ENCODE data around the gene RPS18. TPM values are rescaled to one million over a fixed set of nuclear protein-coding genes. Genes with fewer than 3 reads are reported as not detected.

The RPS18 gene
- total RNA-seq, 1 experiment from 2014 or later = 4,062 TPM

DNA sequence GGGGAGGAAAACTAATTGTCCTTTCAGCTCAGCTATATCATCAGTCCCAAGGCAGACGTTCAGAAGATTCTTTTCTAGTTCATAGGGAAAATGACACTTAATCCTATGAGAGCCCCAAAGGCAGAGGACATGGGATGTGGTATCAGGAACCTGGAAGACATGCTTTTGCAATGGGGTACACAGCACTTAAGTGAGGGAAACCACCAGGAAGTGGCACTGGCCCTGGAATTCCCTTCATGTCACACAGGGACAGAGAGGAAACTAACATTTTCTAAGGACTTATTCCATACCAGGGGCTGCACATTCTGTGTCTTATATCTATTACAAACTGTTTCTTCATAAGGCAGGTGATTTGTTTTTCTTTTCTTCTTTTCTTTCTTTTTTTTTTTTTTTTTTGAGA is 28.4 kb upstream of the RPS18 start:
- no peaks in the 10 kb centered on the region for H3K9me2 ChIP-seq (ENCODE audit: insufficient read depth)
- H3K4me3 ChIP-seq (replicated peaks in 1 of 2; ENCODE audit: low read depth in 1 of 2, low read length in 2 of 2) = no peak overlapping the region
- H3K9ac ChIP-seq (ENCODE audit: low read length) = no peak overlapping the region
- H3K4me1 ChIP-seq (ENCODE audit: control insufficient read depth in 1 of 2, insufficient read depth in 2 of 2, low read length in 2 of 2) = peaks cover 6 to 16% of the 10 kb centered on the region in 2 experiments; a peak in 3 of 4 replicates
- no TSS peak for BruUV-seq (replicated peaks)
- CTCF ChIA-PET = no interaction called here
- no peaks in the 10 kb centered on the region for H3K9me3 ChIP-seq (ENCODE audit: control insufficient read depth in 1 of 2, insufficient read depth in 1 of 2, low read depth in 1 of 2, low read length in 2 of 2)
- POLR2A ChIA-PET = no interaction called here
- RAD21 ChIA-PET (ENCODE audit: low non-redundant PET in 1 of 2, low total read pairs in 2 of 2, uncharacterized antibody in 2 of 2, unreplicated experiment in 2 of 2) = no interaction called here
- H3K27ac ChIP-seq (ENCODE audit: low read depth, low read length) = no peak overlapping the region
- ATAC-seq (no peak), DNase-seq (ENCODE audit: low read depth, low spot score) (no peak)
- H3K79me2 ChIP-seq (ENCODE audit: insufficient read depth, low read length) = no peaks in the 10 kb centered on the region
- H3K27me3 ChIP-seq (ENCODE audit: insufficient read depth, low read length) = no peaks in the 10 kb centered on the region
- no peak overlapping the region for H3K4me2 ChIP-seq (ENCODE audit: low read length)
- no peak overlapping the region for H2AFZ ChIP-seq (ENCODE audit: low read depth, low read length, poor library complexity, severe bottlenecking)
- no peaks in the 10 kb centered on the region for H4K20me1 ChIP-seq (ENCODE audit: insufficient read depth)
- TF ChIP-seq JUND (IDR thresholded peaks at IDR 0.05) (no peak), FOSL1 (IDR thresholded peaks at IDR 0.05; ENCODE audit: low read depth) (no peak), SP1 (IDR thresholded peaks at IDR 0.05; ENCODE audit: low read depth) (no peak), CEBPB (IDR thresholded peaks at IDR 0.05; ENCODE audit: low read depth) (no peak), ELF1 (IDR thresholded peaks at IDR 0.05; ENCODE audit: borderline replicate concordance, low read depth) (no peak), POLR2A (IDR thresholded peaks at IDR 0.05; ENCODE audit: borderline replicate concordance, extremely low read depth, insufficient read depth, insufficient read length) (no peak), SIN3A (IDR thresholded peaks at IDR 0.05; ENCODE audit: low read depth) (no peak), EZH2phosphoT487 (IDR thresholded peaks at IDR 0.05; ENCODE audit: borderline replicate concordance) (no peak), SRF (IDR thresholded peaks at IDR 0.05; ENCODE audit: low read depth) (no peak), POLR2AphosphoS5 (IDR thresholded peaks at IDR 0.05; ENCODE audit: low read depth, low read length) (no peak), EZH2 (IDR thresholded peaks at IDR 0.05) (no peak), EGR1 (IDR thresholded peaks at IDR 0.05; ENCODE audit: low read depth) (no peak), ZNF274 (IDR thresholded peaks at IDR 0.05; ENCODE audit: low read depth, low read length) (no peak), ZFX (IDR thresholded peaks at IDR 0.05) (no peak)
- TF ChIP-seq, protein P1, sequence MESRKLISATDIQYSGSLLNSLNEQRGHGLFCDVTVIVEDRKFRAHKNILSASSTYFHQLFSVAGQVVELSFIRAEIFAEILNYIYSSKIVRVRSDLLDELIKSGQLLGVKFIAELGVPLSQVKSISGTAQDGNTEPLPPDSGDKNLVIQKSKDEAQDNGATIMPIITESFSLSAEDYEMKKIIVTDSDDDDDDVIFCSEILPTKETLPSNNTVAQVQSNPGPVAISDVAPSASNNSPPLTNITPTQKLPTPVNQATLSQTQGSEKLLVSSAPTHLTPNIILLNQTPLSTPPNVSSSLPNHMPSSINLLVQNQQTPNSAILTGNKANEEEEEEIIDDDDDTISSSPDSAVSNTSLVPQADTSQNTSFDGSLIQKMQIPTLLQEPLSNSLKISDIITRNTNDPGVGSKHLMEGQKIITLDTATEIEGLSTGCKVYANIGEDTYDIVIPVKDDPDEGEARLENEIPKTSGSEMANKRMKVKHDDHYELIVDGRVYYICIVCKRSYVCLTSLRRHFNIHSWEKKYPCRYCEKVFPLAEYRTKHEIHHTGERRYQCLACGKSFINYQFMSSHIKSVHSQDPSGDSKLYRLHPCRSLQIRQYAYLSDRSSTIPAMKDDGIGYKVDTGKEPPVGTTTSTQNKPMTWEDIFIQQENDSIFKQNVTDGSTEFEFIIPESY (IDR thresholded peaks at IDR 0.05; ENCODE audit: extremely low read depth, insufficient replicate concordance, low read length) = no peak
- TF ChIP-seq, protein P2, sequence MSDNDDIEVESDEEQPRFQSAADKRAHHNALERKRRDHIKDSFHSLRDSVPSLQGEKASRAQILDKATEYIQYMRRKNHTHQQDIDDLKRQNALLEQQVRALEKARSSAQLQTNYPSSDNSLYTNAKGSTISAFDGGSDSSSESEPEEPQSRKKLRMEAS (IDR thresholded peaks at IDR 0.05) = no peak
- TF ChIP-seq, protein P3, sequence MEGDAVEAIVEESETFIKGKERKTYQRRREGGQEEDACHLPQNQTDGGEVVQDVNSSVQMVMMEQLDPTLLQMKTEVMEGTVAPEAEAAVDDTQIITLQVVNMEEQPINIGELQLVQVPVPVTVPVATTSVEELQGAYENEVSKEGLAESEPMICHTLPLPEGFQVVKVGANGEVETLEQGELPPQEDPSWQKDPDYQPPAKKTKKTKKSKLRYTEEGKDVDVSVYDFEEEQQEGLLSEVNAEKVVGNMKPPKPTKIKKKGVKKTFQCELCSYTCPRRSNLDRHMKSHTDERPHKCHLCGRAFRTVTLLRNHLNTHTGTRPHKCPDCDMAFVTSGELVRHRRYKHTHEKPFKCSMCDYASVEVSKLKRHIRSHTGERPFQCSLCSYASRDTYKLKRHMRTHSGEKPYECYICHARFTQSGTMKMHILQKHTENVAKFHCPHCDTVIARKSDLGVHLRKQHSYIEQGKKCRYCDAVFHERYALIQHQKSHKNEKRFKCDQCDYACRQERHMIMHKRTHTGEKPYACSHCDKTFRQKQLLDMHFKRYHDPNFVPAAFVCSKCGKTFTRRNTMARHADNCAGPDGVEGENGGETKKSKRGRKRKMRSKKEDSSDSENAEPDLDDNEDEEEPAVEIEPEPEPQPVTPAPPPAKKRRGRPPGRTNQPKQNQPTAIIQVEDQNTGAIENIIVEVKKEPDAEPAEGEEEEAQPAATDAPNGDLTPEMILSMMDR (IDR thresholded peaks at IDR 0.05 in 2 of 3, conservative IDR thresholded peaks at IDR 0.05 in 1 of 3; ENCODE audit: borderline replicate concordance in 1 of 3, insufficient read depth in 1 of 3, low read depth in 2 of 3, low read length in 2 of 3) = no peak
- TF ChIP-seq, protein P4, sequence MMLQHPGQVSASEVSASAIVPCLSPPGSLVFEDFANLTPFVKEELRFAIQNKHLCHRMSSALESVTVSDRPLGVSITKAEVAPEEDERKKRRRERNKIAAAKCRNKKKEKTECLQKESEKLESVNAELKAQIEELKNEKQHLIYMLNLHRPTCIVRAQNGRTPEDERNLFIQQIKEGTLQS (IDR thresholded peaks at IDR 0.05) = no peak
- intact Hi-C loops (cut with micrococcal nuclease) = no loop called here
- no peaks in the 10 kb centered on the region for H3K36me3 ChIP-seq (ENCODE audit: control insufficient read depth in 1 of 2, insufficient read depth in 2 of 2, low read length in 2 of 2)
